ENCODE measurements around the gene HLA-DPB1.

HLA-DPB1 gene

DNA sequence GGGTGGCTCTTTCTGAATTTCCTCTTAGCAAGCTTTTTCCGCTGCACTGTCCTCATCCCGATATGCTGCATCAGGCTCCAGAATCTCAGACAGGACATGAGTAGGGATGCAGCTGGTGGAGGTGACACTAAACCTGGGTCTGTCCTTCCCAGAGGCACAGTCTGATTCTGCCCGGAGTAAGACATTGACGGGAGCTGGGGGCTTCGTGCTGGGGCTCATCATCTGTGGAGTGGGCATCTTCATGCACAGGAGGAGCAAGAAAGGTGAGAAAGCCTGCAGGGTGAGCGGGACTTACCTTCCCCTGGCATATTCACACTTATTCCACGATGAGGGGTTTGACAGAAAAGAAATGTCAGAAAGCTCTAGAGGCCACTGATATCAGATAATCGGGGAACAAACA is 9.8 kb downstream of the HLA-DPB1 start:
- Histone ChIP-seq H3K9me3 (ENCODE audit: low read length) (no peaks in the 10 kb centered on the region), H3K4me3 (ENCODE audit: low read depth, low read length, poor library complexity, severe bottlenecking) (no peak overlapping the region), H3F3A (ENCODE audit: insufficient read depth, low read length) (no peaks in the 10 kb centered on the region), H3K4me1 (ENCODE audit: insufficient read depth, low read length, severe bottlenecking) (no peaks in the 10 kb centered on the region), H3K4me2 (ENCODE audit: low read length) (no peak overlapping the region), H3K36me3 (ENCODE audit: insufficient read depth, low read length) (no peaks in the 10 kb centered on the region), H3K9me2 (ENCODE audit: low read depth, low read length) (no peaks in the 10 kb centered on the region), H3K79me2 (ENCODE audit: insufficient read depth, low read length) (no peaks in the 10 kb centered on the region), H4K20me1 (ENCODE audit: insufficient read depth, low read length) (no peaks in the 10 kb centered on the region), H3K9ac (ENCODE audit: low read length) (no peak overlapping the region), H3K27me3 (ENCODE audit: insufficient read depth, low read length) (no peaks in the 10 kb centered on the region; the same call in 1 of the 2 replicates), H3K27ac (ENCODE audit: low read depth, low read length, poor library complexity, severe bottlenecking) (no peak overlapping the region), H2AFZ (ENCODE audit: low read length) (no peak overlapping the region)
- no peak for TF ChIP-seq EZH2 (IDR thresholded peaks at IDR 0.05; ENCODE audit: borderline replicate concordance, low read length)
- TF ChIP-seq, protein P1, sequence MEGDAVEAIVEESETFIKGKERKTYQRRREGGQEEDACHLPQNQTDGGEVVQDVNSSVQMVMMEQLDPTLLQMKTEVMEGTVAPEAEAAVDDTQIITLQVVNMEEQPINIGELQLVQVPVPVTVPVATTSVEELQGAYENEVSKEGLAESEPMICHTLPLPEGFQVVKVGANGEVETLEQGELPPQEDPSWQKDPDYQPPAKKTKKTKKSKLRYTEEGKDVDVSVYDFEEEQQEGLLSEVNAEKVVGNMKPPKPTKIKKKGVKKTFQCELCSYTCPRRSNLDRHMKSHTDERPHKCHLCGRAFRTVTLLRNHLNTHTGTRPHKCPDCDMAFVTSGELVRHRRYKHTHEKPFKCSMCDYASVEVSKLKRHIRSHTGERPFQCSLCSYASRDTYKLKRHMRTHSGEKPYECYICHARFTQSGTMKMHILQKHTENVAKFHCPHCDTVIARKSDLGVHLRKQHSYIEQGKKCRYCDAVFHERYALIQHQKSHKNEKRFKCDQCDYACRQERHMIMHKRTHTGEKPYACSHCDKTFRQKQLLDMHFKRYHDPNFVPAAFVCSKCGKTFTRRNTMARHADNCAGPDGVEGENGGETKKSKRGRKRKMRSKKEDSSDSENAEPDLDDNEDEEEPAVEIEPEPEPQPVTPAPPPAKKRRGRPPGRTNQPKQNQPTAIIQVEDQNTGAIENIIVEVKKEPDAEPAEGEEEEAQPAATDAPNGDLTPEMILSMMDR (IDR thresholded peaks at IDR 0.05; ENCODE audit: low read length): no peak

DNA sequence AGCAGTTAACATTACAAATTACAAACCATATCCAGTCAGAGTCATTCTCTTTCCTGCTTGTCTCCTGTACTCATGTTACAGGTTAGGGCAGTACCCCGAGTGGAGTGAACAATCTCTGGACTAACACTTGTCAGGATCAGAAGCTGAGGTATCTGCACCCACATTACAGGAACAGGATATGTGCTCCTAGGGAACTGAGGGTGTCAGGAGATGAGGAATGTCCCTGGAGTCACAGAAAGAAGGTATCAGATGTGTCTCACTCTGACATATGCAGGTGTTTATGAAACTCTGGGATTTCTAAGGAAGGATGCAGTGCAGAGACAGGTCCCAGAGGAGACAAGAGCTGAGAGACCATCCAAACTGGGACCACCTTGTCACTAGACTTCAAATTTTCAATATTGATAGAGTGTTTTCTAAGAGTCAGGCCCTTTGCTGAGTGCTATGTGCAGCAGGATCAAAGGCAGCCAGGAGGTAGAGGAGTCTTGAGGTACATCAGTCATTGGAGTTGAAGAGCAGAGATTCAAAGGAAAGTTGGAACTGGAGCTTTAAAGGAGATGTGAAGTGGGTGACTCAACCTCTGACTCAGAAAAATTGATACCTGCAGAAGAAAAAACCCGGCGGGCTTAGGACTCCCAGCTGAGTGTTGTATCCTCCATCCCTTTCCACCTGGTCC is 12.6 kb downstream of the HLA-DPB1 start:
- H3K9me2 ChIP-seq (ENCODE audit: low read depth, low read length): no peaks in the 10 kb centered on the region
- H3K4me3 ChIP-seq (ENCODE audit: low read depth, low read length, poor library complexity, severe bottlenecking): no peak overlapping the region
- no peak for TF ChIP-seq EZH2 (IDR thresholded peaks at IDR 0.05; ENCODE audit: borderline replicate concordance, low read length)
- TF ChIP-seq, protein P1 (IDR thresholded peaks at IDR 0.05; ENCODE audit: low read length): no peak
- H3K9me3 ChIP-seq (ENCODE audit: low read length): no peaks in the 10 kb centered on the region
- H3K4me2 ChIP-seq (ENCODE audit: low read length): no peak overlapping the region
- H3K27me3 ChIP-seq (ENCODE audit: insufficient read depth, low read length): no peaks in the 10 kb centered on the region
- no peaks in the 10 kb centered on the region for H3K4me1 ChIP-seq (ENCODE audit: insufficient read depth, low read length, severe bottlenecking)
- H3K79me2 ChIP-seq (ENCODE audit: insufficient read depth, low read length): no peaks in the 10 kb centered on the region
- no peaks in the 10 kb centered on the region for H3F3A ChIP-seq (ENCODE audit: insufficient read depth, low read length)
- no peak overlapping the region for H3K27ac ChIP-seq (ENCODE audit: low read depth, low read length, poor library complexity, severe bottlenecking)
- no peak overlapping the region for H2AFZ ChIP-seq (ENCODE audit: low read length)
- H4K20me1 ChIP-seq (ENCODE audit: insufficient read depth, low read length): no peaks in the 10 kb centered on the region
- no peaks in the 10 kb centered on the region for H3K36me3 ChIP-seq (ENCODE audit: insufficient read depth, low read length)
- no peak overlapping the region for H3K9ac ChIP-seq (ENCODE audit: low read length)

- no peaks in the 10 kb centered on the region for H3K79me2 ChIP-seq (ENCODE audit: insufficient read depth, low read length)
- H3K9me2 ChIP-seq (ENCODE audit: low read depth, low read length): no peaks in the 10 kb centered on the region
- H3K4me3 ChIP-seq (ENCODE audit: low read depth, low read length, poor library complexity, severe bottlenecking): no peak overlapping the region
- H3F3A ChIP-seq (ENCODE audit: insufficient read depth, low read length): no peaks in the 10 kb centered on the region
- no peaks in the 10 kb centered on the region for H3K9me3 ChIP-seq (ENCODE audit: low read length)
- H3K27ac ChIP-seq (ENCODE audit: low read depth, low read length, poor library complexity, severe bottlenecking): no peak overlapping the region
- H3K4me2 ChIP-seq (ENCODE audit: low read length): no peak overlapping the region
- no peak for TF ChIP-seq EZH2 (IDR thresholded peaks at IDR 0.05; ENCODE audit: borderline replicate concordance, low read length)
- TF ChIP-seq, protein P1 (IDR thresholded peaks at IDR 0.05; ENCODE audit: low read length): no peak
- H3K36me3 ChIP-seq (ENCODE audit: insufficient read depth, low read length): no peaks in the 10 kb centered on the region
- no peak overlapping the region for H2AFZ ChIP-seq (ENCODE audit: low read length)
- H3K9ac ChIP-seq (ENCODE audit: low read length): no peak overlapping the region
- H3K4me1 ChIP-seq (ENCODE audit: insufficient read depth, low read length, severe bottlenecking): no peaks in the 10 kb centered on the region
- no peaks in the 10 kb centered on the region for H3K27me3 ChIP-seq (ENCODE audit: insufficient read depth, low read length)
- H4K20me1 ChIP-seq (ENCODE audit: insufficient read depth, low read length): no peaks in the 10 kb centered on the region
Measured at GRCh38 chr6:33088931-33089620, 13.3 kb downstream of the HLA-DPB1 start.

All from OCI-LY1 (cell line).